DND-41 (cell line): ENCODE results near the gene SLFNL1.

Source experiments
- EZH2 ChIP-seq: IDR thresholded peaks from 3 replicates; pipeline ENCODE4 v1.6.1; 2012; ENCODE audit warnings: borderline replicate concordance, low read depth, mild to moderate bottlenecking, moderate library complexity, low read length, inconsistent platforms; ENCODE audit not compliant: severe bottlenecking
- TF ChIP-seq, protein P1 (sequence below): IDR thresholded peaks from 2 replicates; pipeline ENCODE4 v1.5.1; 2012; ENCODE audit warnings: borderline replicate concordance, low read length, moderate library complexity, mild to moderate bottlenecking; ENCODE audit not compliant: poor library complexity, severe bottlenecking; ENCODE audit errors: extremely low read depth

DNA sequence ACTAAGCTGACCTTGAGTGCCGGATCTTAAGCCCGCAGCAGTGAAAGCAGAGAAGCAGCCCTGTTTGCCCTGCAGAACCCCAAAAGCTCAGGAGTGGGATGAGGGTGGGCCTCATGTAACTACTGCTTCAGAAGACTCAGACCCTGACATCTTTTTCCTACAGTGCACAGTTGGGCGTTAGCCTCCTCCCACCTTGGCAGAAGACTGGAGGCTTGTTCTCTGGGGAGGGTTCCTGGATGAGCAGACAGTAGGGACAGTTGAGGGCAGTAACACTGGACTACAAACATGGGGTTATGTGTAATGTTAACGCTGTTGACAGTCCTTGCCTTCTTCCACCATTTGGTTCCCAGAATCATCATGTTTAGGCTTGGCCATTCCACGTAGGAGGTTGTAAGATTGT lies 32.5 kb downstream of the SLFNL1 start:
- TF ChIP-seq, protein P1, sequence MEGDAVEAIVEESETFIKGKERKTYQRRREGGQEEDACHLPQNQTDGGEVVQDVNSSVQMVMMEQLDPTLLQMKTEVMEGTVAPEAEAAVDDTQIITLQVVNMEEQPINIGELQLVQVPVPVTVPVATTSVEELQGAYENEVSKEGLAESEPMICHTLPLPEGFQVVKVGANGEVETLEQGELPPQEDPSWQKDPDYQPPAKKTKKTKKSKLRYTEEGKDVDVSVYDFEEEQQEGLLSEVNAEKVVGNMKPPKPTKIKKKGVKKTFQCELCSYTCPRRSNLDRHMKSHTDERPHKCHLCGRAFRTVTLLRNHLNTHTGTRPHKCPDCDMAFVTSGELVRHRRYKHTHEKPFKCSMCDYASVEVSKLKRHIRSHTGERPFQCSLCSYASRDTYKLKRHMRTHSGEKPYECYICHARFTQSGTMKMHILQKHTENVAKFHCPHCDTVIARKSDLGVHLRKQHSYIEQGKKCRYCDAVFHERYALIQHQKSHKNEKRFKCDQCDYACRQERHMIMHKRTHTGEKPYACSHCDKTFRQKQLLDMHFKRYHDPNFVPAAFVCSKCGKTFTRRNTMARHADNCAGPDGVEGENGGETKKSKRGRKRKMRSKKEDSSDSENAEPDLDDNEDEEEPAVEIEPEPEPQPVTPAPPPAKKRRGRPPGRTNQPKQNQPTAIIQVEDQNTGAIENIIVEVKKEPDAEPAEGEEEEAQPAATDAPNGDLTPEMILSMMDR: no peak
- TF ChIP-seq EZH2: no peak
